ENCODE measurements around the gene GALNS.

DNA sequence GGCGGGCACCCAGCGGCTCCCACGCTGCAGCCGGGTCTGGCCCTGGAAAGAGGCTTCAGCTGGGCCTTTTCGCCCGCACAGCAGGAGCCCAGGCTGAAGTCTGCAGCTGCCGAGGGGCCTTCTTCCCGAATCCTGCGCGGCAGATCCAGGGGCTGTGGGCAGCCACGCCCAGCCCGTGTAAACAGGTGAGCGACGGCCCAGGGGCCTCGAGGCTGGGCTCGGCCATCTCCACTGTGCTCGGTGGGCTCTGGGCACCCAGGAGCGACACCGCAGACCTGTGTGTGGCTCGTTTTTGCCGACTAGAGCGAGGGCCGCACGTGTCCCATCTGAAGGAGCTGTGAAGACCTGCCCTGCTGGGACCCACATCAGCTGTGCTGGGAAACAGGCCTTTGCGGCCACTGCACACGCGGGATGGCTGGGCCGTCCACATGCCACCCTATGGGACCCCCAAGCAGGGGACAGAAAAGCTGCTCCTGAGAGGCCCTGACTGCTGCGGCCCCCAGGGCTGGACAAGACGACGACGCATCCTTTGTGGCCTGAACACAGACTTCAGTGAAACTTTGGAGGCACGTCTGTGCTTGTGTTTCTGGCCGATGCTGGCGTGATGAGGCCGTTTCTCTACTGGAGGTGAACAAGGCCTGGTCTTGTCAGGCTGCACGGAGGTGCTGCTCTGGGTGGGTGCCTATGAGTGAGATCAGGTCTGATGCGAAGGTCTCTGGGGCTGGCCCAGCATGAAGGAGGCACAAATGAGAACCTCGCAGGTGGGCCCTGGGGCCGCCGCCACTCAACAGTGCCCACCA is 39.8 kb downstream of the GALNS start:
- TF ChIP-seq, protein P1, sequence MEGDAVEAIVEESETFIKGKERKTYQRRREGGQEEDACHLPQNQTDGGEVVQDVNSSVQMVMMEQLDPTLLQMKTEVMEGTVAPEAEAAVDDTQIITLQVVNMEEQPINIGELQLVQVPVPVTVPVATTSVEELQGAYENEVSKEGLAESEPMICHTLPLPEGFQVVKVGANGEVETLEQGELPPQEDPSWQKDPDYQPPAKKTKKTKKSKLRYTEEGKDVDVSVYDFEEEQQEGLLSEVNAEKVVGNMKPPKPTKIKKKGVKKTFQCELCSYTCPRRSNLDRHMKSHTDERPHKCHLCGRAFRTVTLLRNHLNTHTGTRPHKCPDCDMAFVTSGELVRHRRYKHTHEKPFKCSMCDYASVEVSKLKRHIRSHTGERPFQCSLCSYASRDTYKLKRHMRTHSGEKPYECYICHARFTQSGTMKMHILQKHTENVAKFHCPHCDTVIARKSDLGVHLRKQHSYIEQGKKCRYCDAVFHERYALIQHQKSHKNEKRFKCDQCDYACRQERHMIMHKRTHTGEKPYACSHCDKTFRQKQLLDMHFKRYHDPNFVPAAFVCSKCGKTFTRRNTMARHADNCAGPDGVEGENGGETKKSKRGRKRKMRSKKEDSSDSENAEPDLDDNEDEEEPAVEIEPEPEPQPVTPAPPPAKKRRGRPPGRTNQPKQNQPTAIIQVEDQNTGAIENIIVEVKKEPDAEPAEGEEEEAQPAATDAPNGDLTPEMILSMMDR (IDR thresholded peaks at IDR 0.05; ENCODE audit: borderline replicate concordance, extremely low read depth, low read length, poor library complexity, severe bottlenecking): no peak
- TF ChIP-seq EZH2 (IDR thresholded peaks at IDR 0.05; ENCODE audit: borderline replicate concordance, low read depth, low read length, severe bottlenecking): no peak

All from DND-41 (cell line).